Measurements from ENCODE around the gene HAUS7.

DNA sequence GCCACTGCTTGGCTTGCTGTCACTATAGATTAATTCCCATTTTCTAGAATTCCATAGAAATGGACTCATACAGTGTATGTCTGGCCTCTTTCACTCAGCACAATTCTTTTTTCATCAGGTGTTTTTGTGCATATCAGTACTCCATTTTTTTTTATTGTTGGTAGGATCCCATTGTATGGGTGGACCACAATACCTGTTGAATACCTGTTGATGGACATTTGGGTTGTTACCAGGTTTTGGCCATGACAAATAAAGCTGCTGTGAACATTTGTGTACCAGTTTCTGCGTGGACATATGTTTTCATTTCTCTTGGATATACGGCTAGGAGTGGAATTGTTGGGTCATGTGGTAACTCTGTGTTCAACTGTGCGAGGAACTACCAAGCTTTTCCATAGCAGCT is 44.2 kb downstream of the HAUS7 start:
- TF ChIP-seq POLR2AphosphoS5 (IDR thresholded peaks at IDR 0.05; ENCODE audit: low read depth): no peak
- TF ChIP-seq, protein P1, sequence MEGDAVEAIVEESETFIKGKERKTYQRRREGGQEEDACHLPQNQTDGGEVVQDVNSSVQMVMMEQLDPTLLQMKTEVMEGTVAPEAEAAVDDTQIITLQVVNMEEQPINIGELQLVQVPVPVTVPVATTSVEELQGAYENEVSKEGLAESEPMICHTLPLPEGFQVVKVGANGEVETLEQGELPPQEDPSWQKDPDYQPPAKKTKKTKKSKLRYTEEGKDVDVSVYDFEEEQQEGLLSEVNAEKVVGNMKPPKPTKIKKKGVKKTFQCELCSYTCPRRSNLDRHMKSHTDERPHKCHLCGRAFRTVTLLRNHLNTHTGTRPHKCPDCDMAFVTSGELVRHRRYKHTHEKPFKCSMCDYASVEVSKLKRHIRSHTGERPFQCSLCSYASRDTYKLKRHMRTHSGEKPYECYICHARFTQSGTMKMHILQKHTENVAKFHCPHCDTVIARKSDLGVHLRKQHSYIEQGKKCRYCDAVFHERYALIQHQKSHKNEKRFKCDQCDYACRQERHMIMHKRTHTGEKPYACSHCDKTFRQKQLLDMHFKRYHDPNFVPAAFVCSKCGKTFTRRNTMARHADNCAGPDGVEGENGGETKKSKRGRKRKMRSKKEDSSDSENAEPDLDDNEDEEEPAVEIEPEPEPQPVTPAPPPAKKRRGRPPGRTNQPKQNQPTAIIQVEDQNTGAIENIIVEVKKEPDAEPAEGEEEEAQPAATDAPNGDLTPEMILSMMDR (IDR thresholded peaks at IDR 0.05; ENCODE audit: insufficient read depth, low read length): no peak
- TF ChIP-seq, protein P2, sequence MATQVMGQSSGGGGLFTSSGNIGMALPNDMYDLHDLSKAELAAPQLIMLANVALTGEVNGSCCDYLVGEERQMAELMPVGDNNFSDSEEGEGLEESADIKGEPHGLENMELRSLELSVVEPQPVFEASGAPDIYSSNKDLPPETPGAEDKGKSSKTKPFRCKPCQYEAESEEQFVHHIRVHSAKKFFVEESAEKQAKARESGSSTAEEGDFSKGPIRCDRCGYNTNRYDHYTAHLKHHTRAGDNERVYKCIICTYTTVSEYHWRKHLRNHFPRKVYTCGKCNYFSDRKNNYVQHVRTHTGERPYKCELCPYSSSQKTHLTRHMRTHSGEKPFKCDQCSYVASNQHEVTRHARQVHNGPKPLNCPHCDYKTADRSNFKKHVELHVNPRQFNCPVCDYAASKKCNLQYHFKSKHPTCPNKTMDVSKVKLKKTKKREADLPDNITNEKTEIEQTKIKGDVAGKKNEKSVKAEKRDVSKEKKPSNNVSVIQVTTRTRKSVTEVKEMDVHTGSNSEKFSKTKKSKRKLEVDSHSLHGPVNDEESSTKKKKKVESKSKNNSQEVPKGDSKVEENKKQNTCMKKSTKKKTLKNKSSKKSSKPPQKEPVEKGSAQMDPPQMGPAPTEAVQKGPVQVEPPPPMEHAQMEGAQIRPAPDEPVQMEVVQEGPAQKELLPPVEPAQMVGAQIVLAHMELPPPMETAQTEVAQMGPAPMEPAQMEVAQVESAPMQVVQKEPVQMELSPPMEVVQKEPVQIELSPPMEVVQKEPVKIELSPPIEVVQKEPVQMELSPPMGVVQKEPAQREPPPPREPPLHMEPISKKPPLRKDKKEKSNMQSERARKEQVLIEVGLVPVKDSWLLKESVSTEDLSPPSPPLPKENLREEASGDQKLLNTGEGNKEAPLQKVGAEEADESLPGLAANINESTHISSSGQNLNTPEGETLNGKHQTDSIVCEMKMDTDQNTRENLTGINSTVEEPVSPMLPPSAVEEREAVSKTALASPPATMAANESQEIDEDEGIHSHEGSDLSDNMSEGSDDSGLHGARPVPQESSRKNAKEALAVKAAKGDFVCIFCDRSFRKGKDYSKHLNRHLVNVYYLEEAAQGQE (IDR thresholded peaks at IDR 0.05; ENCODE audit: insufficient replicate concordance, low read depth): no peak
- TF ChIP-seq SPI1 (IDR thresholded peaks at IDR 0.05; ENCODE audit: borderline replicate concordance, low read depth): no peak

All from HL-60 (cell line).